Neural progenitor cell (in vitro differentiated cells): ENCODE measurements around the gene CENPI. TPM values are rescaled to one million over a fixed set of nuclear protein-coding genes. Genes with fewer than 3 reads are reported as not detected.

ENCODE experiments used
- DNase-seq: peaks from one replicate; pipeline ENCODE4 v3.0.0-alpha.2; 2016; ENCODE audit warnings: low spot score
- H2AFZ ChIP-seq: fragments of 200-600 bp; sonication (generic); replicated peaks from 2 replicates; pipeline ENCODE4 v1.6.1; 2016; ENCODE audit warnings: antibody characterized with exemption
- H3F3A ChIP-seq: fragments of 200-600 bp; sonication (generic); 2 replicates; pipeline ENCODE4 v1.6.1; 2016; ENCODE audit warnings: antibody characterized with exemption, low read depth
- H3K27ac ChIP-seq: fragments of 200-600 bp; sonication (generic); 2 replicates; pipeline ENCODE4 v1.5.1; 2016; ENCODE audit warnings: mild to moderate bottlenecking
- H3K27me3 ChIP-seq: fragments of 200-600 bp; sonication (generic); 2 replicates; pipeline ENCODE4 v1.6.1; 2016; ENCODE audit warnings: mild to moderate bottlenecking, moderate library complexity
- H3K36me3 ChIP-seq: fragments of 200-600 bp; sonication (generic); 2 replicates; pipeline ENCODE4 v1.5.1; 2016
- H3K4me1 ChIP-seq: fragments of 200-600 bp; sonication (generic); 2 replicates; pipeline ENCODE4 v1.6.1; 2016; ENCODE audit warnings: mixed run types
- H3K4me2 ChIP-seq: fragments of 200-600 bp; sonication (generic); 2 replicates; pipeline ENCODE4 v1.6.1; 2016
- H3K4me3 ChIP-seq: fragments of 200-600 bp; sonication (generic); 2 replicates; pipeline ENCODE4 v1.5.1; 2016
- H3K79me2 ChIP-seq: fragments of 200-600 bp; sonication (generic); 2 replicates; pipeline ENCODE4 v1.6.1; 2016; ENCODE audit warnings: low read depth
- H3K9ac ChIP-seq: fragments of 200-600 bp; sonication (generic); 2 replicates; pipeline ENCODE4 v1.6.1; 2016
- H3K9me3 ChIP-seq: fragments of 200-600 bp; sonication (generic); 2 replicates; pipeline ENCODE4 v1.5.1; 2016; ENCODE audit warnings: low read depth
- H4K20me1 ChIP-seq: fragments of 200-600 bp; sonication (generic); 2 replicates; pipeline ENCODE4 v1.6.1; 2016; ENCODE audit warnings: low read depth
- H3K27ac Mint-ChIP-seq: 3 replicates; pipeline ENCODE4 v1.8.0; 2021; ENCODE audit warnings: mixed read lengths
- H3K27me3 Mint-ChIP-seq: 2 replicates; pipeline ENCODE4 v1.8.0; 2022; ENCODE audit warnings: low read depth, mild to moderate bottlenecking, inconsistent platforms, moderate library complexity, mixed read lengths; ENCODE audit not compliant: insufficient read depth
- H3K36me3 Mint-ChIP-seq: 3 replicates; pipeline ENCODE4 v1.8.0; 2021; ENCODE audit warnings: mixed read lengths
- H3K4me1 Mint-ChIP-seq: 3 replicates; pipeline ENCODE4 v1.8.0; 2021; ENCODE audit warnings: mixed read lengths
- H3K4me3 Mint-ChIP-seq: 3 replicates; pipeline ENCODE4 v1.8.0; 2021; ENCODE audit warnings: mild to moderate bottlenecking, moderate library complexity, mixed read lengths
- H3K9me3 Mint-ChIP-seq: 3 replicates; pipeline ENCODE4 v1.8.0; 2020; ENCODE audit warnings: mixed read lengths
- EZH2 ChIP-seq: fragments of 200-600 bp; sonication (generic); IDR thresholded peaks from 2 replicates; pipeline ENCODE4 v1.6.1; 2017; ENCODE audit warnings: antibody characterized with exemption, mild to moderate bottlenecking, moderate library complexity
- EZH2phosphoT487 ChIP-seq: fragments of 200-600 bp; sonication (generic); IDR thresholded peaks from 2 replicates; pipeline ENCODE4 v1.6.1; 2017; ENCODE audit warnings: antibody characterized with exemption
- total RNA-seq: library from RNA; depleted of rRNA; stranded (reverse); fragments of >200 nt; gene quantifications from 2 replicates; pipeline ENCODE4 v1.2.3, GENCODE V29; 2015; ENCODE audit warnings: low replicate concordance
- TF ChIP-seq, protein P1 (sequence below): fragments of 200-600 bp; sonication (generic); IDR thresholded peaks from 2 replicates; pipeline ENCODE4 v1.5.1; 2017; ENCODE audit warnings: antibody characterized with exemption, mild to moderate bottlenecking

Gene CENPI
- total RNA-seq, 1 donor from 2014 or later = 60.6 TPM

DNA sequence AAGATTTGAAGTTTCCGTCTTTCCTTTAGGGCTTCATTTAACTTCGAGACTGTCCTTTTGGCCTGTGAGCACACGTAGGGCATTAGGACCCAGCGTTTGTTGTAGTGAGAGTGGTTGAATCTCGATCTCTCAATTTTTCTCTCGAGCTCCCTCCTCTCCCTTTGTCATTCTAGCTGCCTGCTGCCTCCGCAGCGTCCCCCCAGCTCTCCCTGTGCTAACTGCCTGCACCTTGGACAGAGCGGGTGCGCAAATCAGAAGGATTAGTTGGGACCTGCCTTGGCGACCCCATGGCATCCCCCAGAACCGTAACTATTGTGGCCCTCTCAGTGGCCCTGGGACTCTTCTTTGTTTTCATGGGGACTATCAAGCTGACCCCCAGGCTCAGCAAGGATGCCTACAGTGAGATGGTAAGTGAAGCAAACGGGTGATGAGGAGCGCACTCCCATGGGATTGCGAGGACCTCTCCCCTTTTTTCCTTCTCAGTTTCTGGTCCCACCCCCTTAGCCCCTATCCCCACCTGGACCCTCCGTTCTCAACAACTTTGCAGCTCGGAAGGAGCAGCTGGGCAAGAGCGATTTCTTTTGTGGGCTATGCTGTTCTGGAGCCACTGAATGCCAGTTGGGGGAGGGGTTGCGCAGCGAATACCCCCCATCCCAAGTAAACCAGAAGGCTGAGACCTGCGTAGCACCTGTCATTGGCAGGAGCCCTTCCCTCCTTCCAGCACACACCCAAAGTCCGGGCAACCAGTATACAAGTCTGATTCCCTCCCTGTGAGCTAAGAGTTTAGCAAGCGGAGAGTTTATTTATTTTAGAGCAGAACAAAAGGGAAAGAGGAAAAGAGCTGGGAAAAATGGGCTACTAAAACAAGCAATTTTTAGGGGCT, 19.0 kb upstream of the CENPI start, which contains the start of gene TMEM35A:
TMEM35A (plus strand) TSS at position 164 of the 883 bp plus-strand sequence; CDS start at position 288, 124 bp downstream.
- Mint-ChIP-seq H3K4me1 (peaks cover 3% of the 10 kb centered on the region), H3K4me3 (peak within 1 kb of the TSS; percentile 90), H3K27me3 (peaks cover 5% of the 10 kb centered on the region), H3K9me3 (peaks cover 12% of the 10 kb centered on the region), H3K27ac (no peak within 1 kb of the TSS), H3K36me3 (no peaks in the 10 kb centered on the region)
- Histone ChIP-seq H3K4me3 (peak within 1 kb of the TSS; percentile 79), H2AFZ (peak within 1 kb of the TSS; percentile 95), H3K79me2 (no peaks in the 10 kb centered on the region), H3K9ac (no peak within 1 kb of the TSS), H3K9me3 (peaks cover 7% of the 10 kb centered on the region), H3K27me3 (no peaks in the 10 kb centered on the region), H3F3A (no peaks in the 10 kb centered on the region), H3K4me1 (no peaks in the 10 kb centered on the region), H3K4me2 (peak within 1 kb of the TSS; percentile 81), H3K36me3 (no peaks in the 10 kb centered on the region), H4K20me1 (no peaks in the 10 kb centered on the region), H3K27ac (no peak within 1 kb of the TSS)
- TF ChIP-seq, protein P1, sequence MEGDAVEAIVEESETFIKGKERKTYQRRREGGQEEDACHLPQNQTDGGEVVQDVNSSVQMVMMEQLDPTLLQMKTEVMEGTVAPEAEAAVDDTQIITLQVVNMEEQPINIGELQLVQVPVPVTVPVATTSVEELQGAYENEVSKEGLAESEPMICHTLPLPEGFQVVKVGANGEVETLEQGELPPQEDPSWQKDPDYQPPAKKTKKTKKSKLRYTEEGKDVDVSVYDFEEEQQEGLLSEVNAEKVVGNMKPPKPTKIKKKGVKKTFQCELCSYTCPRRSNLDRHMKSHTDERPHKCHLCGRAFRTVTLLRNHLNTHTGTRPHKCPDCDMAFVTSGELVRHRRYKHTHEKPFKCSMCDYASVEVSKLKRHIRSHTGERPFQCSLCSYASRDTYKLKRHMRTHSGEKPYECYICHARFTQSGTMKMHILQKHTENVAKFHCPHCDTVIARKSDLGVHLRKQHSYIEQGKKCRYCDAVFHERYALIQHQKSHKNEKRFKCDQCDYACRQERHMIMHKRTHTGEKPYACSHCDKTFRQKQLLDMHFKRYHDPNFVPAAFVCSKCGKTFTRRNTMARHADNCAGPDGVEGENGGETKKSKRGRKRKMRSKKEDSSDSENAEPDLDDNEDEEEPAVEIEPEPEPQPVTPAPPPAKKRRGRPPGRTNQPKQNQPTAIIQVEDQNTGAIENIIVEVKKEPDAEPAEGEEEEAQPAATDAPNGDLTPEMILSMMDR = no peak
- peak; percentile 53 for DNase-seq

DNA sequence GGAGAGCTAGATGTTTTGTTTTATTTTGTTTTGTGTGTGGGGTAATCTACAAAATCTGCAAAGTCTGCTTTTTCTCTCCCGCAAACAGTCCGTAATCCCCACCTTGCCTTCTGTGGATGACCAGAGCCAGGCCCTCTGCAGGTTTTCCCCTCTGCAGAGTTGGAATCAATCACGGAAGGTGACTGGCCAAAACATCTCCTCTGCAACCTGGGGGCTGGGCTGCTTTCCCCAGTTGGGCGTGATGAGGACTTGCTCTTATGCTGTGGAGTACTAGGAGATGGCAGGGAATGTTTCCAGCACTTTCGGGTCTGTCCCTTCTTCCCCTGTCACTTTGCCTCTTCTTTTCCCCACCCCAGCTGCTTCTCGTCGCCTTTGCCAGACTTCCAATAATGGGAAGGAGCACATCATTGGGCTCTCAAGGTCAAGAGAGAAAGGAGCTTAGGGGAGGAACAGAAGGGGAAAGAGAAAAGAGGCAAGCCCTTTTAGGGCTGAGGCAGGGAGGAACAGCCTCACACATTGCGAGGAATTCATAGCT, 18.2 kb upstream of the CENPI start:
- no peak overlapping the region for H3K27ac Mint-ChIP-seq
- H3K4me1 Mint-ChIP-seq = peaks cover 3% of the 10 kb centered on the region
- peaks cover under 1% of the 10 kb centered on the region for H3K9me3 ChIP-seq

DNA sequence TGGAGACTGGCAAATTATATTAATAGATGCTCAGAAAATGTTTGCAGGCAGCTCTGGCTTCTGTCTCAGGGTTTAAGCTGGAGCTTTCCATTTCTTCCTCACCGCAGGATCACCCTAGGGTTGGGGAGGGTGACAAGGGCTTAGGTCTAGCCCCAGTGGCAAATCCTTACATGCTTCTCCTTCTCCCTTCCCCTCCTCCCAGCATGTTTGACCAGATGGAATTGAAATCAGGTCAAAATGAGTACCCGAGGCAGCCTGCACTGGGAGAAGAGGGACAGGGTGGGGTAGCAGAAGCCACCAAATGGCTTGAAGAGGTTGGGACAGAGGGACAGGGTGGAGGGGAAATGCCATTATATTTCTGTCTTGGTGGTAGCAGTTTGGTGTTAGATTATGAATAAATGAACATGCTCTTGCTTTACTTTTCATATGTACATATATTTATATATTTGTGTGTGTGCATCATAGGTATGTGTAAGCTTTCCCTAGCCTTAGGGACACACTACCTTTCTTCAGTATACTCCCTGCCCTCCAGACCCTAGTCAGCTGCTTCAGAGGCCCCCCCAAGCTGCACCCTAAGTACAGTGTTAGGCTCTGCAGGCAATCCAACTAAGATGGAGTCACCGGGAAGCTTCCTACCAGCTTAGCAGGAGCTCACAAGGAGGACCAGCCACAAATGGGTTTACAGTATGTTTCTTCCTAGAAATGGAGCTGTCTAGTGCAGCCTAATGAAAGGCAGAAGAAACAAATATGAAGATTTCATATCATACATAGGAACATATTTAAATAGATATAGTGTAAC, 17.5 kb upstream of the CENPI start:
- Histone ChIP-seq H3K9ac (no peak overlapping the region), H3K4me1 (no peaks in the 10 kb centered on the region), H2AFZ (no peak overlapping the region), H3F3A (no peaks in the 10 kb centered on the region), H4K20me1 (no peaks in the 10 kb centered on the region), H3K4me2 (peak overlapping the region; percentile 81), H3K36me3 (no peaks in the 10 kb centered on the region), H3K27ac (no peak overlapping the region), H3K79me2 (no peaks in the 10 kb centered on the region), H3K9me3 (no peaks in the 10 kb centered on the region), H3K4me3 (peak overlapping the region; percentile 79), H3K27me3 (no peaks in the 10 kb centered on the region)
- no peak for TF ChIP-seq EZH2phosphoT487
- no peak for DNase-seq
- peaks cover 9% of the 10 kb centered on the region for H3K9me3 Mint-ChIP-seq
- peak overlapping the region; percentile 67 for H3K4me3 Mint-ChIP-seq
- peaks cover 3% of the 10 kb centered on the region for H3K4me1 Mint-ChIP-seq
- H3K27ac Mint-ChIP-seq = no peak overlapping the region
- H3K36me3 Mint-ChIP-seq = no peaks in the 10 kb centered on the region
- peaks cover 5% of the 10 kb centered on the region for H3K27me3 Mint-ChIP-seq

More for the DNA sequence above, 18.2 kb upstream of the CENPI start:
- Histone ChIP-seq H3K9ac (no peak overlapping the region), H2AFZ (no peak overlapping the region), H3K4me1 (no peaks in the 10 kb centered on the region), H3K27me3 (no peaks in the 10 kb centered on the region), H3F3A (no peaks in the 10 kb centered on the region), H3K79me2 (no peaks in the 10 kb centered on the region), H3K36me3 (no peaks in the 10 kb centered on the region), H3K27ac (no peak overlapping the region), H3K4me3 (peak overlapping the region; percentile 79), H3K4me2 (peak overlapping the region; percentile 81), H4K20me1 (no peaks in the 10 kb centered on the region)
- Mint-ChIP-seq H3K36me3 (no peaks in the 10 kb centered on the region), H3K9me3 (peaks cover 12% of the 10 kb centered on the region), H3K27me3 (peaks cover 5% of the 10 kb centered on the region), H3K4me3 (peak overlapping the region; percentile 90)
- DNase-seq = peak; percentile 10
- no peak for TF ChIP-seq EZH2
- TF ChIP-seq EZH2phosphoT487 = no peak
- TF ChIP-seq, protein P1 = no peak
